Measurements from ENCODE around the gene HSD17B10. TPM values are rescaled to one million over a fixed set of nuclear protein-coding genes. Genes with fewer than 3 reads are reported as not detected.

Gene HSD17B10
- total and polyA plus RNA-seq, 4 experiments from 2014 or later: 32.6 to 128 (median 79.7) TPM

DNA sequence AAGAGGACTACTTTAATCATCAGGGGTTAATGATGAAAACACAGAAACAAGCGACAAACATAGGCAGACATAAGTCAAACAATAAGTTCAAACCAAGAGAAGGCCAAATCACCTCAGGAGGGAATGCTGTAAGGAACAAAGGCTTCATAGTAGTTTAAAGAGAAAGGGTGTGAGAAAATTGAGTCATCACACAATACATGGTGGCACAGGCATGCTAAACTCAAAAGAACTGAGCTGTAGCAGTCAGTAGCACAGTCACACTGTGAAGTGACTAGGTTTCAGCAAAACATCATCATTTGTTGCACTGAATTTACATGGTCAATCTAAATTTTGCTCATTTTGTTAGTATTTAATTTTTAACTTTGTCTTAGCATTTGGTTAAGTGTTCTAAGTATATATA lies 36.0 kb downstream of the HSD17B10 start:
- ChIA-PET POLR2A (ENCODE audit: partially characterized antibody) (no interaction called here), CTCF (ENCODE audit: partially characterized antibody) (interaction anchor here (0.7 kb wide), 1 partner anchor 98 kb away, joined by 4 read pairs; no protein-coding TSS in a partner anchor)
- Histone ChIP-seq H3K4me3 (ENCODE audit: low read length in 2 of 2) (no peak overlapping the region), H3K36me3 (ENCODE audit: insufficient read depth, low read length) (peaks cover 25% of the 10 kb centered on the region), H3K27ac (ENCODE audit: low read depth, low read length) (no peak overlapping the region), H3K9me3 (ENCODE audit: control insufficient read depth in 1 of 2, low read length in 2 of 2) (no peaks in the 10 kb centered on the region), H3K27me3 (ENCODE audit: insufficient read depth, low read length) (no peaks in the 10 kb centered on the region), H3K4me1 (ENCODE audit: insufficient read depth, low read length) (no peaks in the 10 kb centered on the region)
- H3K27ac Mint-ChIP-seq: no peak overlapping the region
- no peak for DNase-seq
- H3K4me1 Mint-ChIP-seq: peaks cover 0 to 5% (median 0%) of the 10 kb centered on the region in 4 donors
- no peaks in the 10 kb centered on the region for H3K27me3 Mint-ChIP-seq
- peaks cover 0 to 2% (median 0%) of the 10 kb centered on the region in 8 donors for H3K9me3 Mint-ChIP-seq
- intact Hi-C loops (cut with micrococcal nuclease): no loop called here
- H3K36me3 Mint-ChIP-seq: peaks cover 41 to 56% of the 10 kb centered on the region in 2 donors
- H3K4me3 Mint-ChIP-seq: no peak overlapping the region

DNA sequence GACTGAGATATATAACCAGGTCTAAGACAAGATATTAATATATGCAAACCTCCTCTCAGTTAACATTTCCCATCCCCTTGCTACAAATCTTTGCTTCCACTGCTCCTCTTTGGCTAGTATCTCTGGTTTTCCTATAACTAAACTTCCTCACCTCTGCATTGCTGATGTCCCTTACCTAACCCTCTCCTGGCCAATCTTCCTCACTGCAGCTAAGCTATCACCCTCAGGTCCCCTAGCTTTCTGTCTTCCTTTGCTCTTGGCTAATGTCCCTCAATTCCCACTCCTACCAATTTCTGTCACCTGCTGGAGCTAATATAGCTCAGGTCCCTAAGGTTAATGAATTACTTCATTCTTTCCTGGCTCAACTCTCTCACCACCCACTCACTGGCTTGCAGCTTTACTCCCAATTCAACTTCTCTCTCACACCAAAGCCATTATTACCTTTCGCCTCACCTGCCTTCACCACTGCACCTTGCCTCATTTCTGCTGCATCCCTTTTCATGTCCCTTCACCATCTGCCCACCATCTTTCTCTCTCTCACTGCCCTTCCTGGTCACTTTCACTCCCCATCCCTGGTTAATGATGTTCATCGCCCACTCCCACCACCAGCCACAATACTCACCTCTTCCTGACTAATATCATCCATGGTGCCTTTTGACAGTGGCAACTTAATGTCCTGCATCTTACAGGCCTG lies 38.4 kb downstream of the HSD17B10 start:
- Histone ChIP-seq H3K36me3 (ENCODE audit: insufficient read depth, low read length) (peaks cover 18% of the 10 kb centered on the region), H3K9me3 (ENCODE audit: control insufficient read depth in 1 of 2, low read length in 2 of 2) (no peaks in the 10 kb centered on the region), H3K27me3 (ENCODE audit: insufficient read depth, low read length) (no peaks in the 10 kb centered on the region), H3K27ac (ENCODE audit: low read depth, low read length) (no peak overlapping the region), H3K4me1 (ENCODE audit: insufficient read depth, low read length) (no peaks in the 10 kb centered on the region), H3K4me3 (ENCODE audit: low read length in 2 of 2) (no peak overlapping the region)
- no peaks in the 10 kb centered on the region for H3K27me3 Mint-ChIP-seq
- intact Hi-C loops (cut with micrococcal nuclease): no loop called here
- H3K27ac Mint-ChIP-seq: peak overlapping the region in 5 of 7 donors; percentile 32 to 73 (median 65)
- H3K4me1 Mint-ChIP-seq: peaks cover 0 to 5% (median 0%) of the 10 kb centered on the region in 4 donors
- no peak overlapping the region for H3K4me3 Mint-ChIP-seq
- peaks cover 37 to 49% of the 10 kb centered on the region in 2 donors for H3K36me3 Mint-ChIP-seq
- H3K9me3 Mint-ChIP-seq: peaks cover 0 to 2% (median 0%) of the 10 kb centered on the region in 8 donors
- CTCF ChIA-PET (ENCODE audit: partially characterized antibody): no interaction called here
- POLR2A ChIA-PET (ENCODE audit: partially characterized antibody): no interaction called here
- DNase-seq: no peak

DNA sequence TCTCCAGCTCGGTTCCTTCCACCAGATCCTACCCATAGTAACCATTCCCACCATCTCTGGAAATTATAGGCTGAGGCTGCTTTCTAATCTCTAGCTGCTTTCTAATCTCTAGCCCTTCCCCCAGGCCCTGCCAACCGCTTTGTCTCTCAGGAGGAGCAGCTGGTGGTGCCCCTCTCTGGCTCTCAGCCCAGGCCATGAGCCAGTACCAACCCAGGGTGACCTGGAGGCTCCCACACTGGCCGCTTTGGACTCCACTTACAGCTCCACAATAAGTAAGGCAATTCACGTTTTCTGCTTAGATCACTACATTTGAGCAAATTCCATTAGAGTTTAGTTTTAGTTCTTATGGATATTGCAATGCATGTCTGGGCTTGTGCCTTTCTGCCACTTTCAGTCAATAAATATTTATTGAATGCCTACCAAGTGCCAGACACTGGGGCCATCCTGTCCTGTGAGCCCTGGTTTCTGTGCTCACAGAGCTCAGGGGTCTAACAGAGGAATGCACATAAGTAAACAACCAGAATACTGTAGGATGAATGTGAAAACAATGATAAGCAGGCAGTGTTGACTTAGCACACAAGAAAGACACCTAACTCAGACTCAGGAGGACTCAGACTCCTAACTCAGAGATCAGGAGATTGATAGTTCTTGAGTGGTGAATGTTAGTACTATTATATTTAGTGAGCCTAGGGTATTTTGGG lies 50.6 kb downstream of the HSD17B10 start:
- peaks cover 45% of the 10 kb centered on the region for H3K36me3 ChIP-seq (ENCODE audit: insufficient read depth, low read length)
- POLR2A ChIA-PET (ENCODE audit: partially characterized antibody): no interaction called here

More for the DNA sequence above, 50.6 kb downstream of the HSD17B10 start:
- intact Hi-C loops (cut with micrococcal nuclease): no loop called here
- no peak overlapping the region for H3K4me3 Mint-ChIP-seq
- H3K27me3 Mint-ChIP-seq: no peaks in the 10 kb centered on the region
- no peaks in the 10 kb centered on the region for H3K9me3 Mint-ChIP-seq
- no peaks in the 10 kb centered on the region for H3K4me1 ChIP-seq (ENCODE audit: insufficient read depth, low read length)
- no peaks in the 10 kb centered on the region for H3K27me3 ChIP-seq (ENCODE audit: insufficient read depth, low read length)
- no peak overlapping the region for H3K4me3 ChIP-seq (ENCODE audit: low read length in 2 of 2)
- CTCF ChIA-PET (ENCODE audit: partially characterized antibody): no interaction called here
- peaks cover 0 to 3% (median 0%) of the 10 kb centered on the region in 4 donors for H3K4me1 Mint-ChIP-seq
- H3K9me3 ChIP-seq (ENCODE audit: control insufficient read depth in 1 of 2, low read length in 2 of 2): no peaks in the 10 kb centered on the region
- H3K27ac ChIP-seq (ENCODE audit: low read depth, low read length): no peak overlapping the region
- peaks cover 51 to 59% of the 10 kb centered on the region in 2 donors for H3K36me3 Mint-ChIP-seq
- H3K27ac Mint-ChIP-seq: no peak overlapping the region
- no peak for DNase-seq

Small RNA genes within 50 kb of the gene (microRNA-seq; reads per million reads assigned to microRNA genes)
- not detected for gene MIR6857 (ENCODE audit: borderline microRNAs expressed, borderline number of aligned reads, borderline replicate concordance)

Other genes with a start within 250 kb of the HSD17B10 start
- gene KDM5C, start 209.2 kb downstream of the HSD17B10 start, total RNA-seq: 100 to 1,000 TPM; 120 to 127 TPM
- gene KDM5C, start 209.2 kb downstream of the HSD17B10 start, polyA plus RNA-seq: 10 to 100 TPM in 1 of 2 donors, 1 to 10 TPM in 1; 8.0 to 26.2 TPM
- 1 to 10 TPM; 1.5 TPM for gene IQSEC2, start 152.8 kb downstream of the HSD17B10 start, total RNA-seq
- gene IQSEC2, start 152.8 kb downstream of the HSD17B10 start, polyA plus RNA-seq: under 1 TPM; 0.12 to 0.33 TPM
- 10 to 100 TPM; 59.1 to 70.4 TPM for gene SMC1A, start 11.7 kb downstream of the HSD17B10 start, total RNA-seq
- gene SMC1A, start 11.7 kb downstream of the HSD17B10 start, polyA plus RNA-seq: 10 to 100 TPM; 17.1 to 80.5 TPM
- 1 to 10 TPM; 1.2 to 1.7 TPM for gene RIBC1, start 11.5 kb downstream of the HSD17B10 start, total RNA-seq
- gene RIBC1, start 11.5 kb downstream of the HSD17B10 start, polyA plus RNA-seq: under 1 TPM in 1 of 2 donors, not detected in 1; 0.47 TPM